K562 (cell line): ENCODE measurements around the gene XPA. TPM values are rescaled to one million over a fixed set of nuclear protein-coding genes. Genes with fewer than 3 reads are reported as not detected.

Experiments
- ATAC-seq: fragments of 200-7000 bp; cut with Tn5 transposase; 3 replicates; pipeline ENCODE4 v1.9.1; 2020; ENCODE audit warnings: moderate library complexity
- BruUV-seq: library from RNA; stranded (reverse); fragments of 400-500 nt; replicated peaks from 2 replicates; lab custom pipeline; 2021; lab: Mats Ljungman, UMichigan
- CTCF ChIA-PET: fragments of 300-600 bp; formaldehyde crosslinking; extraction: SDS; loops from one replicate; lab custom pipeline; 2021; ENCODE audit warnings: low intra/inter-chr PET ratio; lab: Yijun Ruan, JAX
- POLR2A ChIA-PET: fragments of 300-600, 350-650 bp; sonication (Branson Sonifier 250); formaldehyde crosslinking; extraction: SDS; loops from one replicate; lab custom pipeline; 2021; ENCODE audit warnings: antibody characterized with exemption, inconsistent platforms; lab: Yijun Ruan, JAX
- DNase-seq, 4 experiments: peaks; one replicate each; pipeline versions ENCODE4 v3.0.0 to v3.0.0-alpha.2; 2011 to 2018; ENCODE audit warnings: low spot score in 3 of 4, mixed read lengths in 3 of 4; ENCODE audit errors: extremely low read depth in 1 of 4
- FAIRE-seq: peaks from 2 replicates; lab custom pipeline; 2011; peaks lifted over from hg19 to GRCh38; lab: Jason Lieb, UNC
- H2AFZ ChIP-seq: 2 replicates; pipeline ENCODE4 v1.6.0; 2011; ENCODE audit warnings: low read depth, low read length, control low read depth, inconsistent platforms
- H3K27ac ChIP-seq: fragments of 200-600 bp; 3 replicates; pipeline ENCODE4 v1.8.0; 2011; ENCODE audit warnings: low read depth, mild to moderate bottlenecking, control low read depth, inconsistent platforms, low read length, moderate library complexity, mixed read lengths; ENCODE audit errors: extremely low read depth
- H3K27me3 ChIP-seq, 2 experiments: fragments of 300-600 bp in 1 of 2; 2 replicates in 1 of 2; 3 replicates in 1 of 2; pipeline versions ENCODE4 v1.6.0 to v1.8.0; 2011; ENCODE audit warnings: inconsistent platforms in 2 of 2, low read length in 2 of 2, mild to moderate bottlenecking in 1 of 2, mixed read lengths in 1 of 2, moderate library complexity in 1 of 2; ENCODE audit not compliant: control insufficient read depth in 2 of 2, insufficient read depth in 2 of 2
- H3K36me3 ChIP-seq: fragments of 300-600 bp; 3 replicates; pipeline ENCODE4 v1.8.0; 2011; ENCODE audit warnings: mild to moderate bottlenecking, low read length, inconsistent platforms; ENCODE audit not compliant: control insufficient read depth, insufficient read depth
- H3K4me1 ChIP-seq, 2 experiments: fragments of 200-600 bp in 1 of 2; replicated peaks in 1 of 2; 2 replicates in 1 of 2; 3 replicates in 1 of 2; pipeline versions ENCODE4 v1.5.1 to v1.8.0; 2011; ENCODE audit warnings: inconsistent platforms in 2 of 2, low read length in 2 of 2, mild to moderate bottlenecking in 1 of 2, mixed read lengths in 1 of 2, moderate library complexity in 1 of 2; ENCODE audit not compliant: control insufficient read depth in 2 of 2, insufficient read depth in 2 of 2
- H3K4me2 ChIP-seq: 2 replicates; pipeline ENCODE4 v1.6.1; 2011; ENCODE audit warnings: low read length, control low read depth, inconsistent platforms, mixed read lengths; ENCODE audit not compliant: insufficient read depth
- H3K4me3 ChIP-seq: fragments of 200-600 bp; sonication (generic), shearing (Covaris generic); 2 replicates; pipeline ENCODE4 v1.5.1; 2016; ENCODE audit warnings: control low read depth, inconsistent platforms
- H3K79me2 ChIP-seq: fragments of 200-600 bp; 3 replicates; pipeline ENCODE4 v1.8.0; 2011; ENCODE audit warnings: low read length, inconsistent platforms; ENCODE audit not compliant: control insufficient read depth, insufficient read depth
- H3K9ac ChIP-seq, 2 experiments: 2 replicates each; pipeline versions ENCODE4 v1.6.0 to v1.6.1; 2011; ENCODE audit warnings: low read depth in 2 of 2, low read length in 2 of 2, control low read depth in 1 of 2, inconsistent platforms in 1 of 2, mild to moderate bottlenecking in 1 of 2, mixed read lengths in 1 of 2; ENCODE audit not compliant: insufficient read depth in 1 of 2
- H3K9me1 ChIP-seq: one replicate; pipeline ENCODE4 v1.6.0; 2011; ENCODE audit warnings: inconsistent platforms, mild to moderate bottlenecking, low read length, moderate library complexity; ENCODE audit not compliant: control insufficient read depth, insufficient read depth
- H3K9me3 ChIP-seq: replicated peaks from 2 replicates; pipeline ENCODE4 v1.5.1; 2011; ENCODE audit warnings: low read depth, low read length, inconsistent platforms; ENCODE audit not compliant: control insufficient read depth, insufficient read depth
- H4K20me1 ChIP-seq: replicated peaks from 2 replicates; pipeline ENCODE4 v1.6.1; 2011; ENCODE audit warnings: low read length, inconsistent platforms, mixed read lengths; ENCODE audit not compliant: control insufficient read depth, insufficient read depth
- ARID1B ChIP-seq: fragments of 450-650 bp; IDR thresholded peaks from 2 replicates; pipeline ENCODE4 v1.6.1; 2016; ENCODE audit warnings: antibody characterized with exemption, mild to moderate bottlenecking, inconsistent platforms
- CBX3 ChIP-seq, 2 experiments: IDR thresholded peaks; 1 replicate in 1 of 2; 2 replicates in 1 of 2; pipeline ENCODE4 v1.6.1; 2012; ENCODE audit warnings: inconsistent platforms in 2 of 2, low read length in 2 of 2, borderline replicate concordance in 1 of 2, control low read depth in 1 of 2
- DNMT1 ChIP-seq: fragments of 450-650 bp; IDR thresholded peaks from 2 replicates; pipeline ENCODE4 v1.6.1; 2016; ENCODE audit warnings: antibody characterized with exemption, mild to moderate bottlenecking
- KAT2B ChIP-seq: IDR thresholded peaks from one replicate; pipeline ENCODE4 v1.6.1; 2012; ENCODE audit warnings: low read depth, mild to moderate bottlenecking, control low read depth, inconsistent platforms, low read length, moderate library complexity
- KLF16 ChIP-seq: IDR thresholded peaks from 2 replicates; pipeline ENCODE4 v1.6.1; 2016; ENCODE audit warnings: antibody characterized with exemption
- LEF1 ChIP-seq: fragments of 450-650 bp; IDR thresholded peaks from 2 replicates; pipeline ENCODE4 v1.6.1; 2016; ENCODE audit warnings: mild to moderate bottlenecking
- MAFF ChIP-seq: IDR thresholded peaks from 2 replicates; pipeline ENCODE4 v1.6.1; 2012; ENCODE audit warnings: low read length, improper control_type of control experiment
- MTA2 ChIP-seq: fragments of 450-650 bp; IDR thresholded peaks from 2 replicates; pipeline ENCODE4 v1.6.1; 2016; ENCODE audit warnings: low read depth
- MYBL2 ChIP-seq, 2 experiments: fragments of 450-650 bp in 1 of 2; sonication (generic) in 1 of 2; formaldehyde crosslinking in 1 of 2; IDR thresholded peaks; 2 replicates each; pipeline versions ENCODE4 v1.6.1 to v1.8.1; 2017 to 2022; ENCODE audit warnings: borderline replicate concordance in 1 of 2, inconsistent platforms in 1 of 2, low read depth in 1 of 2, mild to moderate bottlenecking in 1 of 2, missing genetic modification reagents in 1 of 2, moderate library complexity in 1 of 2
- NCOA1 ChIP-seq: fragments of 450-650 bp; IDR thresholded peaks from 2 replicates; pipeline ENCODE4 v1.6.1; 2016; ENCODE audit warnings: low read depth
- PCBP1 ChIP-seq: fragments of 200-400 bp; formaldehyde crosslinking; IDR thresholded peaks from 2 replicates; pipeline ENCODE4 v1.6.1; 2018; ENCODE audit warnings: mild to moderate bottlenecking, low read depth, low read length; ENCODE audit not compliant: poor library complexity, severe bottlenecking
- POLR2G ChIP-seq: fragments of 200-400 bp; formaldehyde crosslinking; IDR thresholded peaks from 2 replicates; pipeline ENCODE4 v1.6.1; 2017; ENCODE audit warnings: low read depth, mild to moderate bottlenecking, antibody characterized with exemption, low read length, moderate library complexity
- TAF7 ChIP-seq: fragments of 450-650 bp; IDR thresholded peaks from 2 replicates; pipeline ENCODE4 v1.6.1; 2016; ENCODE audit warnings: missing genetic modification characterization, missing compliant biosample characterization
- TCFL5 ChIP-seq: fragments of 250-450 bp; sonication (Bioruptor Pico); conservative IDR thresholded peaks from 2 replicates; pipeline ENCODE4 v1.6.1; 2021; ENCODE audit warnings: mild to moderate bottlenecking, moderate library complexity, matching md5 sums
- U2AF2 ChIP-seq: fragments of 200-400 bp; formaldehyde crosslinking; optimal IDR thresholded peaks from 2 replicates; pipeline ENCODE3; 2017; ENCODE audit warnings: low read depth, mild to moderate bottlenecking, low read length
- ZNF79 ChIP-seq: fragments of 250-450 bp; sonication (Bioruptor Pico); IDR thresholded peaks from 2 replicates; pipeline ENCODE4 v1.4.0; 2020; ENCODE audit warnings: low read depth, mild to moderate bottlenecking, moderate library complexity
- WGBS: fragments of 100-300 bp; shearing (Covaris generic); methylation state at CpG from one replicate; pipeline ENCODE4 v1.1.6; 2016; ENCODE audit warnings: low coverage, mixed read lengths; ENCODE audit not compliant: insufficient coverage; ENCODE audit errors: missing lambda C conversion rate; 5-methylcytosine and 5-hydroxymethylcytosine counted together
- in situ Hi-C: fragments of 300-500 bp; cut with MboI; formaldehyde crosslinking; loops from 4 replicates; pipeline ENCODE4 v1.15.0; 2018; ENCODE audit warnings: inconsistent platforms, mixed read lengths
- intact Hi-C: fragments of 100-400 bp; cut with micrococcal nuclease; formaldehyde crosslinking; loops from 2 replicates; pipeline ENCODE4 v1.14.2; 2022
- polyA plus RNA-seq, 8 experiments: library from polyadenylated mRNA; depleted of rRNA in 4 of 8; stranded (reverse) in 5 of 8; unstranded in 3 of 8; fragments of >200 nt; fragmentation: Nextera tagmentation in 2 of 8; fragmentation: Illumina TruSeq in 1 of 8; extraction: Ambion mirVana in 2 of 8; extraction: Trizol in 1 of 8; gene quantifications; 2 replicates each; pipeline versions ENCODE4 v1.2.1 to v1.2.3, GENCODE V29; 2011 to 2014; ENCODE audit warnings: inconsistent platforms in 1 of 8, missing spikeins in 1 of 8
- total RNA-seq, 7 experiments: library from RNA; depleted of rRNA in 6 of 7; stranded (reverse); fragments of >200 nt in 6 of 7; fragmentation: Illumina TruSeq in 2 of 7; extraction: Trizol in 2 of 7; gene quantifications; 2 replicates each; pipeline versions ENCODE4 v1.2.1 to v1.2.3, GENCODE V29; 2011 to 2021; ENCODE audit warnings: low replicate concordance in 1 of 7
- TF ChIP-seq, protein P1 (sequence below): sonication (generic); formaldehyde crosslinking; IDR thresholded peaks from 2 replicates; pipeline ENCODE4 v1.8.1; 2022; ENCODE audit warnings: missing genetic modification reagents
- TF ChIP-seq, protein P2 (sequence below), 2 experiments: IDR thresholded peaks in 1 of 2; conservative IDR thresholded peaks in 1 of 2; 2 replicates each; pipeline ENCODE4 v1.6.1; 2016; ENCODE audit warnings: low read depth in 2 of 2, mild to moderate bottlenecking in 1 of 2, missing compliant biosample characterization in 1 of 2, missing genetic modification characterization in 1 of 2, moderate library complexity in 1 of 2
- TF ChIP-seq, protein P3 (sequence below): fragments of 450-650 bp; IDR thresholded peaks from 2 replicates; pipeline ENCODE4 v1.6.1; 2016

Gene XPA
- total and polyA plus RNA-seq, 9 of the 15 experiments (the other 6 are each of a cell fraction or from before 2014, with no cell fraction given) = 5.1 to 18.2 (median 14.1) TPM

DNA sequence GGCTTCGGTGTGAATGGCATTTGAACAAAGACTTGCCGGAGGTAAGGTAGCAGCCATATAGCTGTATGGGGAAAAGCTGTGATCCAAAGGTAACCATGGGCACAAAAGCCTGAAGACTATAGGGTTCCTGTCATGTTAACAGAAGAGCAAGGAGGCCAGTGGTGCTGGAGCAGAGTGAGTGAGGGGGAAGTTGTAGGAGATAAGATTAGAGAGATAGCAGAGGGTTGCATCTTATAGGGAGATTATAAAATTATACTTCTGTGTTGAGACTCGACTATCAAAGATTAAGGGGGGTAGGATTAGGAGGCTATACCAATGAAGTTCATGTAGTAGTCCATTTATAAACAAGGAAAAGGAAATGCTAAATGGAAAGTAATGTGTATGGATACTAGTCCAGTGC, 60.2 kb downstream of the XPA start:
- peak overlapping the region; percentile 25; the same call in 1 of the 3 replicates for H3K27ac ChIP-seq
- H3K4me1 ChIP-seq = peaks cover 0 to 17% of the 10 kb centered on the region in 2 experiments; a peak in 3 of 5 replicates
- no peaks in the 10 kb centered on the region for H3K27me3 ChIP-seq
- in situ Hi-C loops = no loop called here
- peaks cover 47% of the 10 kb centered on the region for H3K36me3 ChIP-seq
- BruUV-seq = no TSS peak
- H4K20me1 ChIP-seq = peaks cover 8% of the 10 kb centered on the region
- H3K4me3 ChIP-seq = peak overlapping the region; percentile 19; the same call in 1 of the 2 replicates
- H3K9me3 ChIP-seq = no peaks in the 10 kb centered on the region
- DNase-seq (peak in 1 of 4 experiments; percentile 17), FAIRE-seq (no peak), ATAC-seq (no peak)
- ChIA-PET CTCF (no interaction called here), POLR2A (interaction anchor here (0.7 to 2.5 kb wide), 3 partner anchors 9 to 20 kb away, joined by 3 to 10 read pairs (median 3); no protein-coding TSS in a partner anchor)
- H3K79me2 ChIP-seq = peaks cover 88% of the 10 kb centered on the region
- peak overlapping the region; percentile 77 for H3K4me2 ChIP-seq
- WGBS = 14% methylated on average over 3 of the region's 3 CpGs
- peak overlapping the region; percentile 19 to 41; a peak in 2 of 4 replicates for H3K9ac ChIP-seq
- intact Hi-C loops = no loop called here
- peaks cover 6% of the 10 kb centered on the region for H3K9me1 ChIP-seq
- no peak overlapping the region for H2AFZ ChIP-seq
- TF ChIP-seq ARID1B = peak; percentile 50
- no peak for TF ChIP-seq ZNF79 (CRISPR knock-in tag)
- TF ChIP-seq TCFL5 = no peak
- TF ChIP-seq, protein P1, sequence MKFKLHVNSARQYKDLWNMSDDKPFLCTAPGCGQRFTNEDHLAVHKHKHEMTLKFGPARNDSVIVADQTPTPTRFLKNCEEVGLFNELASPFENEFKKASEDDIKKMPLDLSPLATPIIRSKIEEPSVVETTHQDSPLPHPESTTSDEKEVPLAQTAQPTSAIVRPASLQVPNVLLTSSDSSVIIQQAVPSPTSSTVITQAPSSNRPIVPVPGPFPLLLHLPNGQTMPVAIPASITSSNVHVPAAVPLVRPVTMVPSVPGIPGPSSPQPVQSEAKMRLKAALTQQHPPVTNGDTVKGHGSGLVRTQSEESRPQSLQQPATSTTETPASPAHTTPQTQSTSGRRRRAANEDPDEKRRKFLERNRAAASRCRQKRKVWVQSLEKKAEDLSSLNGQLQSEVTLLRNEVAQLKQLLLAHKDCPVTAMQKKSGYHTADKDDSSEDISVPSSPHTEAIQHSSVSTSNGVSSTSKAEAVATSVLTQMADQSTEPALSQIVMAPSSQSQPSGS (CRISPR knock-in tag) = no peak
- no peak for TF ChIP-seq NCOA1
- TF ChIP-seq, protein P2, sequence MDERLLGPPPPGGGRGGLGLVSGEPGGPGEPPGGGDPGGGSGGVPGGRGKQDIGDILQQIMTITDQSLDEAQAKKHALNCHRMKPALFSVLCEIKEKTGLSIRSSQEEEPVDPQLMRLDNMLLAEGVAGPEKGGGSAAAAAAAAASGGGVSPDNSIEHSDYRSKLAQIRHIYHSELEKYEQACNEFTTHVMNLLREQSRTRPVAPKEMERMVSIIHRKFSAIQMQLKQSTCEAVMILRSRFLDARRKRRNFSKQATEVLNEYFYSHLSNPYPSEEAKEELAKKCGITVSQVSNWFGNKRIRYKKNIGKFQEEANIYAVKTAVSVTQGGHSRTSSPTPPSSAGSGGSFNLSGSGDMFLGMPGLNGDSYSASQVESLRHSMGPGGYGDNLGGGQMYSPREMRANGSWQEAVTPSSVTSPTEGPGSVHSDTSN (CRISPR knock-in tag; IDR thresholded peaks at IDR 0.05; ENCODE audit: low read depth) = no peak
- TF ChIP-seq, protein P2 (tag; conservative IDR thresholded peaks at IDR 0.05; ENCODE audit: low read depth) = no peak
- no peak for TF ChIP-seq CBX3 (IDR thresholded peaks at IDR 0.05; ENCODE audit: borderline replicate concordance in 1 of 2, low read length in 2 of 2)
- no peak for TF ChIP-seq KLF16
- TF ChIP-seq POLR2G = no peak
- no peak for TF ChIP-seq LEF1
- TF ChIP-seq KAT2B = no peak
- no peak for TF ChIP-seq TAF7
- TF ChIP-seq U2AF2 = no peak
- TF ChIP-seq MAFF = no peak
- no peak for TF ChIP-seq PCBP1
- TF ChIP-seq DNMT1 = no peak
- no peak for TF ChIP-seq MYBL2 (IDR thresholded peaks at IDR 0.05; ENCODE audit: low read depth)
- TF ChIP-seq MYBL2 (CRISPR knock-in tag; IDR thresholded peaks at IDR 0.05; ENCODE audit: borderline replicate concordance) = no peak
- no peak for TF ChIP-seq MTA2
- TF ChIP-seq, protein P3, sequence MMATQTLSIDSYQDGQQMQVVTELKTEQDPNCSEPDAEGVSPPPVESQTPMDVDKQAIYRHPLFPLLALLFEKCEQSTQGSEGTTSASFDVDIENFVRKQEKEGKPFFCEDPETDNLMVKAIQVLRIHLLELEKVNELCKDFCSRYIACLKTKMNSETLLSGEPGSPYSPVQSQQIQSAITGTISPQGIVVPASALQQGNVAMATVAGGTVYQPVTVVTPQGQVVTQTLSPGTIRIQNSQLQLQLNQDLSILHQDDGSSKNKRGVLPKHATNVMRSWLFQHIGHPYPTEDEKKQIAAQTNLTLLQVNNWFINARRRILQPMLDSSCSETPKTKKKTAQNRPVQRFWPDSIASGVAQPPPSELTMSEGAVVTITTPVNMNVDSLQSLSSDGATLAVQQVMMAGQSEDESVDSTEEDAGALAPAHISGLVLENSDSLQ = peak; percentile 12; the same call in 1 of the 2 replicates
